Measurements from ENCODE around the gene MIP.

MIP gene

GRCh38 chr12:56490360-56490759 is 35.9 kb upstream of the MIP start:
- TF ChIP-seq PATZ1 (CRISPR knock-in tag; IDR thresholded peaks at IDR 0.05; ENCODE audit: borderline replicate concordance) (no peak), BACH2 (CRISPR knock-in tag; IDR thresholded peaks at IDR 0.05; ENCODE audit: borderline replicate concordance) (no peak), ARNTL (CRISPR knock-in tag; IDR thresholded peaks at IDR 0.05; ENCODE audit: borderline replicate concordance, low read depth) (no peak), CSRNP3 (CRISPR knock-in tag; IDR thresholded peaks at IDR 0.05) (no peak), ZFP30 (CRISPR knock-in tag; IDR thresholded peaks at IDR 0.05) (no peak), ZNF8 (CRISPR knock-in tag; IDR thresholded peaks at IDR 0.05) (no peak), CREB5 (CRISPR knock-in tag; IDR thresholded peaks at IDR 0.05; ENCODE audit: low read depth) (no peak), TSHZ2 (CRISPR knock-in tag; IDR thresholded peaks at IDR 0.05) (no peak)
- ATAC-seq: no peak

- peak; percentile 98 for ATAC-seq
Observed at GRCh38 chr12:56488041-56488955, 33.8 kb upstream of the MIP start, which contains the start of gene GLS2. TSS of gene GLS2 (minus strand) at chr12:56488161. CDS start at chr12:56488118, 43 bp downstream.

More at GRCh38 chr12:56488041-56488955, 33.8 kb upstream of the MIP start, which contains the start of gene GLS2:
- TF ChIP-seq OSR1 (CRISPR knock-in tag; IDR thresholded peaks at IDR 0.05) (no peak), TSHZ2 (CRISPR knock-in tag; IDR thresholded peaks at IDR 0.05) (no peak), ZFP3 (CRISPR knock-in tag; IDR thresholded peaks at IDR 0.05) (no peak), CSDC2 (CRISPR knock-in tag; IDR thresholded peaks at IDR 0.05) (no peak), POU6F1 (CRISPR knock-in tag; IDR thresholded peaks at IDR 0.05; ENCODE audit: borderline replicate concordance, low read depth) (no peak), TCF4 (CRISPR knock-in tag; IDR thresholded peaks at IDR 0.05; ENCODE audit: borderline replicate concordance) (no peak), CREB5 (CRISPR knock-in tag; IDR thresholded peaks at IDR 0.05; ENCODE audit: low read depth) (no peak), ZFP30 (CRISPR knock-in tag; IDR thresholded peaks at IDR 0.05) (no peak), SNAI2 (CRISPR knock-in tag; IDR thresholded peaks at IDR 0.05) (no peak), RARB (CRISPR knock-in tag; IDR thresholded peaks at IDR 0.05) (no peak), CSRNP3 (CRISPR knock-in tag; IDR thresholded peaks at IDR 0.05) (no peak), ARNTL (CRISPR knock-in tag; IDR thresholded peaks at IDR 0.05; ENCODE audit: borderline replicate concordance, low read depth) (no peak), GLIS3 (CRISPR knock-in tag; IDR thresholded peaks at IDR 0.05) (no peak), BACH2 (CRISPR knock-in tag; IDR thresholded peaks at IDR 0.05; ENCODE audit: borderline replicate concordance) (no peak), ISL1 (CRISPR knock-in tag; IDR thresholded peaks at IDR 0.05) (no peak)

Data from SK-N-SH treated with all-trans-retinoic acid at 6 μM for 48 hours (cell line).